ENCODE results near the gene R3HDM4.

R3HDM4 gene

DNA sequence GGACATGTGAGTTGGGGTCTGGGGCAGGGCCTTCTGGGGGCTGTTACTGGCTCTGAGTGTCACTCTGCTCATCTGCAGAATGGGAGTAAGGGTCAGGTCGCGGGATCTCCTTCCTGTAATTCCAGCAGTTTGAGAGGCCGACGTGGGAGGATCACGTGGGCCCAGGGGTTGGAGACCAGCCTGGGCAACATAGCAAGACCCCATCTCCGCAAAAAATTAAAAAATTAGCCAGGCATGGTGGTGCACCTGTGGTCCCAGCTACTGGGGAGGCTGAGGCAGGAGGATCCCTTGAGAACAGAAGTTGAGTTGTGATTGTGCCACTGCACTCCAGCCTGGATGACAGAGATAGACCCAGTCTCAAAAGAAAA lies 16.9 kb upstream of the R3HDM4 start:
- DNase-seq = no peak

DNA sequence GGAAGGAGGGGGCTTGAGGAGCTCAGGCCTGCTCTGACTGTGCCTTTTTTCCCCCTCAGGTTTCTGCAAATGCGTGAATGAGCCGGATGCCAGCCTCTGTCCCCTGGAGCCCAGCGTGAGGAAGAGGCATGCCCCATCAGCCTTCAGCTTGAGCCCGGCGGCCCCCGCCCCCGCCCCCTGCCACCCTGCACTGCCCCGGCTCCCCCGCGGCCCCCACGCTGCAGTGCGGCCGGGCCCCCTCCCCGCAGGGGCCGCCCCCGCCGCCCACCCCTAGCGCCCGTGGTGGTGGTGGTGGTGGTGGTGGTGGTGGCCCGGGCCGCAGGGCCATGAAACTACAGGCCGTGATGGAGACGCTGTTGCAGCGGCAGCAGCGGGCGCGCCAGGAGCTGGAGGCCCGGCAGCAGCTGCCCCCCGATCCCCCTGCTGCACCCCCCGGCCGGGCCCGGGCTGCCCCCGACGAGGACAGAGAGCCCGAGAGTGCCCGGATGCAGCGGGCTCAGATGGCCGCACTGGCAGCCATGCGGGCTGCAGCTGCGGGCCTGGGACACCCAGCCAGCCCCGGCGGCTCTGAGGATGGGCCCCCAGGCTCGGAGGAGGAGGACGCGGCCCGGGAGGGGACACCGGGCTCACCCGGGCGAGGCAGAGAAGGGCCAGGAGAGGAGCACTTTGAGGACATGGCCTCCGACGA lies 16.3 kb upstream of the R3HDM4 start:
- no peak for DNase-seq

DNA sequence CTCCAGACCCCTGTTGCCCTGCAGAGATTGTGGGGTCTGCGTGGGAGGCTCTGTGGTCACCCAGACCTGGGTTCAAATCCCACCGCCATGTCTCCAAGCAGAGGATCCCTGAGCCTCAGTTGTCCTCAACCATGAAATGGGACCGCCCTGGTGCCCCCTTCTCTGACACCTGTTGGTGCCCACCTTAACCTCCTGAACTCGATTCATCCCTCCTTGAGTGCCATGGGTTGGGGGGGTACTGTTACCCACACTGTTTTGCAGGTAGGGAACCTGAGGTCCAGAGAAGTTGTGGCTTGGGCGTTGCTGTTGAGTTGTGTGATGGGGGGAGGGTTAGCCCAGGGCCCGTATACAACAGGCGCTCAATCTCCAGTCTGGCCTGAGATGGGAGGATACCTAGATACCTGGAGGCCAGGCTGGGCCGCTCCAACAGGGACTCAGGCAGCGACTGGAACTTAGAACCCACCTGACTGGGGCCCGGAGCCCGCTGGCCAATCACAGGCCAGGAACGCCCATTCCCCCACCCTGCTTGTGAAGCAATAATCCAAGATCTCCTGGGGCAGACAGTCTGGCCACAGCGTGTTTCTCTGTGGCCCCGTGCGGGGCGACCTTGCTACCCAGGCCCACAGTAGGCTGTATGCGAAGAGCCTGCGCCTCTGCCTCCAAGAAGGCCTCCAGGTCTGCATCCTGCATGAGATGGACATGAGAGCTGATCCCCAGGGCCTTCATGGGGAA lies 15.6 kb upstream of the R3HDM4 start:
- DNase-seq = no peak

- no peak for DNase-seq
These were observed 14.9 kb upstream of the R3HDM4 start for GRCh38 chr19:927780-928401.

DNA sequence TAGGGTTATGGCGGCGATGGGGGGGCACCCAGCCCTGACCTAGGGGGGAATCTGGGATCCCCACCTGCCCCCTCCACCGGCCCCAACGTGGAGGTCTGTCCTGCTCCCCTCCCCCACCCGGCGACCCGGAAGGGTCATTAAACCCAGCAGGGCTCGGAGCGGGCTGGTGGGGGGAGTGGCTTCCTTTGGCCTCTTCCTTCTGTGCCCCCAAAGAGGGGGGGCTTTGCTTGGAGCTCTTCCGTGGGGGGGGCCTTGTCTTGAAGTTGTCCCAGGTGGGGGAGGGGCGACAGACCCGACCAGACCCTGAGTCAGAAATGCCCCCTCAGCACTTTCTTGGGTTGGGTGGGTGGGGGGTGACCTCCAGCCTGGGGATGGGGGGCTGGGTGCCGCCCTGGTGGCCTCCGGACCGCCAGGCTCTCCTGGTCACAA lies 14.3 kb upstream of the R3HDM4 start:
- no peak for DNase-seq

GRCh38 chr19:926589-927350 lies 13.8 kb upstream of the R3HDM4 start:
- no peak for DNase-seq

DNA sequence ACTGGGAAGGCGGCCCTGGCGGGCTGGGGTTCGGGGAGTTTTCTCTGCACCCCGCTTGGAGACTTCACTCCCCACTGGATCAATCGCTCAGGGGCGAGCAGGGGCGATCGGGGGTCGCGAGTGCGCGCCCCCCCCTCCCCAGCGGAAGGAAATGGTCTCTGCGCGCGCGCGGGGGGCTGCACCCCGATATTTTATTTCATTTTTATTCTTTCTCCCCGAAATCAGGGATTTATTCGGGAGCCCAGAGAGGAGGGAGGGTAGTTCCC lies 13.2 kb upstream of the R3HDM4 start:
- no peak for DNase-seq

DNA sequence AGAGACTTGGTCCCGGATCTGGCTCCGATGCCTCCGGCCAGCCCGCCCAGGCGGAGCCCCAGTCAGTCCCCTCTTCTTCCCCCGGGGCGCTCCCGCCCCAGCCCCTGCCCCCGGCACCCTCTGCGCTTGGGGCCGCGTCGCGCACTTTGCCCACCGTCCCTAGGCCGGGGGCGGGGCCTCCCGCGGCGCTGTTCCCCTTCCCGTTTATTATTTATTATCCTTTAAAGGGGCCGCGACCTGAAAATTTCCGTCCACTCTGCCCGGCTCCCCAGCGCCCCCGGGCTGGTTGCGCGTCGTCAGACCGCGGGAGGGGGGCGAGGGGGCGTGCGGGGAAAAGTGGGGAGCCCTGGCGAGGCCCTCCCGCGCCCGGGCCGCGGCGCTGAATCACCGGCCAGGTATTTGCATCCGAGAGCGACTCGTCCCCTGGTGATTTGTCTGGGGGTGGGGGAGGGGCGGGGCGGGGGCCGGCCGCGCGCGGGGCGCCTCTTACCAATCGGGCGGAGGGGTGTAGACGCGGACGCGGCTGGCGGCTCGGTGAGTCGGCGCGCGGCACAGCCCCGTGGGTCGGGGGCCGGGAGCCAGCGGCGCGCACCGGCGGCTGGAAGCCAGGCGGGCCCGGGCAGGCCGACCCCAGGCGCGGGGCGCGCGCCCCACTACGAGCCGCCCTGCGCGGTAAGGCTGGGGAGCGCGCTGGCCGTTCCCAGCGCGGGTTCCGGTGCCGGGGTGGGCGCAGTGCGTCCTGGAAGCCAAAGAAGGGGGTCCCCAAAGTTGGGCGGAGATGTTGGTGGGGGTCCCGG lies 12.7 kb upstream of the R3HDM4 start, which contains the start of gene ARID3A:
TSS of gene ARID3A (plus strand) at position 510 of the 797 bp plus-strand sequence. CDS start 3,494 bp downstream, outside the sequence.
- peak; percentile 56 to 76 (median 61) for DNase-seq

GRCh38 chr19:925087-925525 lies 12.1 kb upstream of the R3HDM4 start:
- DNase-seq = peak in 2 of 4 experiments; percentile 64 to 76

DNA sequence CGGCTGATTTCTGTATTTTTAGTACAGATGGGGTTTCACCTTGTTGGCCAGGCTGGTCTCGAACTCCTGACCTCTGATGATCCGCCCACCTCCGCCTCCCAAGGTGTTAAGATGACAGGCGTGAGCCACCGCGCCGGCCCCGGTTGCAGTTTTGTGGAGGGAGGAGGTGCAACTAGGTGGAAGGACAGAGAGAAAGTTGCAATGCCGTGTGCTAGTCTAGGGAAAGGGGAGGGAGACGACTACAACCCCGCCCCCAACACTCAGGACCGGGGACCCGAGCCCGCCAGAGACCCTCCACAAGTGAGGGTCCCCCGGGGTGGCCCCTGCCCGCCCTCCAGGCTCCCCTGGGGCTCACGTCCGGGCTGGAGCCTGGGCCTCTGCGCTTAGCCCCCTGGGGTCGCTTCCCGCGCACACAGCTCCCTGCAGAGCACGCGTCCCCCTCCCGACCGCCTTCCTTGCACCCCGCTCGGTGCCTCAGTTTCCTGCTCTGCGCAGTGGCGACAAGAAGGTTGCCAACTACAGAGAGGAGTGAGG lies 11.6 kb upstream of the R3HDM4 start:
- no peak for DNase-seq

- peak; percentile 38 to 60 (median 51) for DNase-seq
These were observed 7.2 kb upstream of the R3HDM4 start for GRCh38 chr19:920051-920864.

GRCh38 chr19:919199-920050 lies 6.4 kb upstream of the R3HDM4 start:
- DNase-seq = peak in 1 of 4 experiments; percentile 52

- DNase-seq = no peak
These were observed 5.6 kb upstream of the R3HDM4 start for GRCh38 chr19:918481-919198.

DNA sequence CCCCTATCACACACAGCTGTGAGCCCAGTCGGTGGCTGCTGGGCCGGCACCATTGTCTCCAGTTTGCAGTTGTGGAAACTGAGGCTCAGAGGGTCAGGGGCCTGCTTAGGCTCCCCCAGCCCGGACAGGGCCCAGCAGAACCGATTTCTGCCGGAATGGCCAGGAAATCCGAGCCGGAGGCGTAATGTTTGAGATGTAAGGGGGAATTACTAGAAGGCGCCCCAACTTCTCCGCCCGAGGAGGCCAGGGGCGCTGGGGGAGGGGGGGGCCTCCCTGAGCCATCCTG lies 5.1 kb upstream of the R3HDM4 start:
- no peak for DNase-seq

DNA sequence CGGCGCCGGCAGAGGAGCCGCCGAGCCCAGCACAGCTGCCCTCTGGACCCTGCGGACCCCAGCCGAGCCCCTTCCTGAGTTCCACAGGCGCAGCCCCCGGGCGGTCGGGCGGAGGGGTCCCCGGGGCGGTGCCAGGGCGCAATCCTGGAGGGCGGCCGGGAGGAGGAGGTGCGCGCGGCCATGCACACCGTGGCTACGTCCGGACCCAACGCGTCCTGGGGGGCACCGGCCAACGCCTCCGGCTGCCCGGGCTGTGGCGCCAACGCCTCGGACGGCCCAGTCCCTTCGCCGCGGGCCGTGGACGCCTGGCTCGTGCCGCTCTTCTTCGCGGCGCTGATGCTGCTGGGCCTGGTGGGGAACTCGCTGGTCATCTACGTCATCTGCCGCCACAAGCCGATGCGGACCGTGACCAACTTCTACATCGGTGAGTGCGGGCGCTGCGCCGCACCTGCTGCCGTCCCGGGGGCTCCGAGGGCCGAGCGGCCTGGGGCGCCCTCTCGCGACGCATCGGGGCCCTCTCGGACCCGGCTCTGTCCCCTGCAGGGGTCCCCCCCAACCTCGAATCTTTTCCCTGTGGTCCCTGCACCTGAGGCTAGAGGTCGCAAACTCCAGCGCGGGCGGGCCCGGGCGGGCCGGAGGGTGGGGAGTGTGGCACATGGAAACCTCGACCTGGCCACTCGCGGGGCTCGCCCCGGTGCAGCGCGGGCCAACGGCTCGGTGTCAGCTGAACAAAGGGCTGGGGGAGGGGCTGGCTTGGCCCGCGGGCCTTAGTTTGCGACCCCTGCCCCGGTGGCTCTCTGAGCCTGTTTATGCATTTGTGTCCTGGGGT lies 4.5 kb upstream of the R3HDM4 start, which contains the start of gene KISS1R:
TSS of gene KISS1R (plus strand) at position 11 of the 829 bp plus-strand sequence. CDS start at position 181, 170 bp downstream.
- DNase-seq = peak in 1 of 4 experiments; percentile 34

DNA sequence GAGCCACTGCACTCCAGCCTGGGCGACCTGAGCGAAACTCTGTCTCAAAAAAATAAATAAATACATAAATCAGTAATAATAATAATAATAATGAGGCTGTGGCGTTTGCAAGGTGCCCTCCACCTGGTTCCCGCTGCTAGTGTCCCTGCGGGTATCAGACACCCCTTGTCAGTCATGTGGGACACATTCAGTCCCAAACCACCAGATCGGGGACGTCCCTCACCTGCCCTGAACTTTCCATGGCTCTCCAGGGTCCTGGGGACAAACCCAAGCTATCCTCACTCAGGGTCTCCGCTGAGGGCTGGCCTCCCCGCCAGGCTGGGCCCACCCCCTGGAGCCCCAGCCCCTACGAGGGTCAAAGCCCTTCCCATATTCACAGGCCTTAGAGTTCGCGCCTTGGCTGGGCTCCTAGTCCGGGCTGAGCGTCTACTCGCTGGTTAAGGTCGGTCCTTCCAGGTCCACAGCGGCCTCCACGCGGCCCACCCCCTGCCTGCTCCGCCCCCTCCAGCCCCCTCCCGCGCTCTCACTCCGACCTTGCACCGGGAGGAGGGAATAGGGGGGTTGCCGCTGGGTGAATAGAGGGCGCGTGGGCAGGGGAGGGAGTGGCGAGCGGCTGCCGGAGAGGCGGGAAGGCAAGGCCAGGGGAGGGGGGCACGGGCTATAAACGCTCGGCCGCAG lies 3.8 kb upstream of the R3HDM4 start:
- no peak for DNase-seq

DNA sequence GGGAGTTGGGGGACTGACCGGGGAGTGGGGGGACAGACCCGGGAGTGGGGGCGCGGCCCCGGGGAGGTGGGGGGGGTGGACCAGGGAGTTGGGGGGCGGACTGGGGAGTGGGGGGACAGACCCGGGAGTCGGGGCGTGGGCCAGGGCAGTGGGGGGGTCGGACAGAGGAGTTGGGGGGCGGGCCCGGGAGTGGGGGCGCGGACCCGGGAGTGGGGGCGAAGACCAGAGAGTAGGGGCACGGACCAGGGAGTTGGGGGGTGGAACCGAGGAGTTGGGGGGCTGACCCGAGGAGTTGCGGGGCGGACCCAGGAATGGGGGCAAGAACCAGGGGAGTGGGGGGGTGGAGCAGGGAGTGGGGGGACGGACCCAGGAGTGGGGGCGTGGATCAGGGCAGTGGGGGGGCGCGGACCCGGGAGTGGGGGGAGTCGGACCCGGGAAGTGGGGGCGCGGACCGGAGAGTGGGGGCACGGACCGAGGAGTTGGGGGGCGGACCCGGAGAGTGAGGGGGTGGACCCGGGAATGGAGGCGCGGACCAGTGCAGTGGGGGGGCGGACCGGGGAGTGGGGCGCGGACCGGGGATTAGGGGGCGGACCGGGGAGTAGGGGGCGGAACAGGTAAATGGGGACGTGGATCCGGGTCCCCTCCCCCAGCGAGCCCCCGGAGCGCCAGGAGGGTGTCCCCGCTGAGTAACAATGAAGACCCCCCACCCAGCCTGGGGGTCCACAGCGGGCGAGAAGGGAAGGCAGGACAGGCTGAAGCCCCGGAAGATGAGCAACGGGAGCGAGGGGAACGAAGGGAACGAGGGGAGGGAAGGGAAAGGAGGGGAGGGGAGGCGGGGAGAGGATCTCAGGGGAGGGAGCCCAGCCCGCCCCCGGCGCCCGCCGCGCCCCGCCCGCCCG lies 589 bp downstream of the R3HDM4 start:
- DNase-seq = no peak
